ENCODE measurements around the gene EIF3B.

Gene EIF3B

GRCh38 chr7:2417981-2418481 is 63.4 kb downstream of the EIF3B start:
- Histone ChIP-seq H3K27me3 (ENCODE audit: low read depth, low read length) (no peaks in the 10 kb centered on the region), H2AFZ (ENCODE audit: low read depth, low read length) (no peak overlapping the region), H3K4me3 (ENCODE audit: low read length) (no peak overlapping the region), H3K4me1 (ENCODE audit: low read length) (no peaks in the 10 kb centered on the region), H4K20me1 (ENCODE audit: insufficient read depth, low read length) (no peaks in the 10 kb centered on the region), H3K27ac (ENCODE audit: low read length) (no peak overlapping the region), H3K4me2 (ENCODE audit: low read length) (no peak overlapping the region), H3K9ac (ENCODE audit: low read length) (no peak overlapping the region), H3K36me3 (replicated peaks; ENCODE audit: low read depth, low read length) (no peaks in the 10 kb centered on the region), H3K79me2 (ENCODE audit: low read length) (no peaks in the 10 kb centered on the region), H3K9me3 (ENCODE audit: insufficient read depth, low read length) (no peaks in the 10 kb centered on the region)
- TF ChIP-seq CTCF (IDR thresholded peaks at IDR 0.05; ENCODE audit: low read depth, low read length) (no peak), EZH2phosphoT487 (IDR thresholded peaks at IDR 0.05; ENCODE audit: low read depth) (no peak)

GRCh38 chr7:2420216-2420933 is 65.7 kb downstream of the EIF3B start:
- Histone ChIP-seq H3K4me1 (ENCODE audit: low read length) (no peaks in the 10 kb centered on the region), H4K20me1 (ENCODE audit: insufficient read depth, low read length) (no peaks in the 10 kb centered on the region)

GRCh38 chr7:2421943-2422310 is 67.3 kb downstream of the EIF3B start:
- H3K9me3 ChIP-seq (ENCODE audit: insufficient read depth, low read length), result no peaks in the 10 kb centered on the region
- H3K36me3 ChIP-seq (replicated peaks; ENCODE audit: low read depth, low read length), result no peaks in the 10 kb centered on the region
- no peak overlapping the region for H3K4me3 ChIP-seq (ENCODE audit: low read length)
- no peak overlapping the region for H2AFZ ChIP-seq (ENCODE audit: low read depth, low read length)
- H3K27me3 ChIP-seq (ENCODE audit: low read depth, low read length), result no peaks in the 10 kb centered on the region
- no peaks in the 10 kb centered on the region for H3K4me1 ChIP-seq (ENCODE audit: low read length)
- H3K9ac ChIP-seq (ENCODE audit: low read length), result no peak overlapping the region
- H3K27ac ChIP-seq (ENCODE audit: low read length), result no peak overlapping the region
- H3K79me2 ChIP-seq (ENCODE audit: low read length), result no peaks in the 10 kb centered on the region
- H3K4me2 ChIP-seq (ENCODE audit: low read length), result no peak overlapping the region
- TF ChIP-seq CTCF (IDR thresholded peaks at IDR 0.05; ENCODE audit: low read depth, low read length) (no peak), EZH2phosphoT487 (IDR thresholded peaks at IDR 0.05; ENCODE audit: low read depth) (no peak)
- H4K20me1 ChIP-seq (ENCODE audit: insufficient read depth, low read length), result no peaks in the 10 kb centered on the region

More at GRCh38 chr7:2420216-2420933, 65.7 kb downstream of the EIF3B start:
- no peak overlapping the region for H3K4me2 ChIP-seq (ENCODE audit: low read length)
- H3K27ac ChIP-seq (ENCODE audit: low read length), result no peak overlapping the region
- H3K27me3 ChIP-seq (ENCODE audit: low read depth, low read length), result no peaks in the 10 kb centered on the region
- no peaks in the 10 kb centered on the region for H3K36me3 ChIP-seq (replicated peaks; ENCODE audit: low read depth, low read length)
- no peaks in the 10 kb centered on the region for H3K79me2 ChIP-seq (ENCODE audit: low read length)
- no peak overlapping the region for H3K9ac ChIP-seq (ENCODE audit: low read length)
- TF ChIP-seq CTCF (IDR thresholded peaks at IDR 0.05; ENCODE audit: low read depth, low read length) (no peak), EZH2phosphoT487 (IDR thresholded peaks at IDR 0.05; ENCODE audit: low read depth) (no peak)
- H3K4me3 ChIP-seq (ENCODE audit: low read length), result no peak overlapping the region
- H2AFZ ChIP-seq (ENCODE audit: low read depth, low read length), result no peak overlapping the region
- H3K9me3 ChIP-seq (ENCODE audit: insufficient read depth, low read length), result no peaks in the 10 kb centered on the region

GRCh38 chr7:2425749-2426148 is 71.1 kb downstream of the EIF3B start:
- H4K20me1 ChIP-seq (ENCODE audit: insufficient read depth, low read length), result no peaks in the 10 kb centered on the region
- H3K27me3 ChIP-seq (ENCODE audit: low read depth, low read length), result no peaks in the 10 kb centered on the region
- H3K4me3 ChIP-seq (ENCODE audit: low read length), result no peak overlapping the region
- no peaks in the 10 kb centered on the region for H3K36me3 ChIP-seq (replicated peaks; ENCODE audit: low read depth, low read length)
- no peak overlapping the region for H3K4me2 ChIP-seq (ENCODE audit: low read length)
- no peaks in the 10 kb centered on the region for H3K9me3 ChIP-seq (ENCODE audit: insufficient read depth, low read length)
- no peaks in the 10 kb centered on the region for H3K79me2 ChIP-seq (ENCODE audit: low read length)
- no peaks in the 10 kb centered on the region for H3K4me1 ChIP-seq (ENCODE audit: low read length)
- H3K27ac ChIP-seq (ENCODE audit: low read length), result no peak overlapping the region
- H3K9ac ChIP-seq (ENCODE audit: low read length), result no peak overlapping the region
- no peak overlapping the region for H2AFZ ChIP-seq (ENCODE audit: low read depth, low read length)
- no peak for TF ChIP-seq EZH2phosphoT487 (IDR thresholded peaks at IDR 0.05; ENCODE audit: low read depth)
- no peak for TF ChIP-seq CTCF (IDR thresholded peaks at IDR 0.05; ENCODE audit: low read depth, low read length)
